KMS-11 (cell line): ENCODE data around the gene DNAJB12.

Experiments used
- H2AFZ ChIP-seq: fragments of 200-600 bp; sonication (generic); 2 replicates; pipeline ENCODE4 v1.6.1; 2016; ENCODE audit warnings: antibody characterized with exemption, mixed run types, low read depth
- H3K27ac ChIP-seq: fragments of 200-600 bp; sonication (generic); 2 replicates; pipeline ENCODE4 v1.6.1; 2016; ENCODE audit warnings: mild to moderate bottlenecking, mixed run types
- H3K27me3 ChIP-seq: fragments of 200-600 bp; sonication (generic); 2 replicates; pipeline ENCODE4 v1.6.1; 2017; ENCODE audit warnings: mild to moderate bottlenecking, low read depth, mixed run types, moderate library complexity; ENCODE audit not compliant: insufficient read depth
- H3K36me3 ChIP-seq: fragments of 200-600 bp; sonication (generic); 2 replicates; pipeline ENCODE4 v1.6.1; 2017; ENCODE audit warnings: mild to moderate bottlenecking, mixed run types; ENCODE audit not compliant: insufficient read depth
- H3K4me1 ChIP-seq: fragments of 200-600 bp; sonication (generic); 2 replicates; pipeline ENCODE4 v1.6.1; 2016; ENCODE audit warnings: mild to moderate bottlenecking, low read depth, mixed run types; ENCODE audit not compliant: poor library complexity, severe bottlenecking
- H3K4me2 ChIP-seq: fragments of 200-600 bp; sonication (generic); 2 replicates; pipeline ENCODE4 v1.7.0; 2016; ENCODE audit warnings: mild to moderate bottlenecking, mixed run types
- H3K4me3 ChIP-seq: fragments of 200-600 bp; sonication (generic); IDR thresholded peaks from 2 replicates; pipeline ENCODE4 v1.6.1; 2017; ENCODE audit warnings: low read depth, low read length, mixed read lengths; ENCODE audit not compliant: insufficient read depth
- H3K79me2 ChIP-seq: fragments of 200-600 bp; sonication (generic); 2 replicates; pipeline ENCODE4 v1.6.1; 2016; ENCODE audit warnings: low read depth, mixed run types; ENCODE audit not compliant: insufficient read depth
- H3K9ac ChIP-seq: fragments of 200-600 bp; sonication (generic); 2 replicates; pipeline ENCODE4 v1.6.1; 2016; ENCODE audit warnings: mild to moderate bottlenecking, mixed run types
- H4K20me1 ChIP-seq: fragments of 200-600 bp; sonication (generic); 2 replicates; pipeline ENCODE4 v1.6.1; 2016; ENCODE audit warnings: mild to moderate bottlenecking, mixed run types; ENCODE audit not compliant: insufficient read depth
- TF ChIP-seq, protein P1 (sequence below): fragments of 200-600 bp; sonication (generic); conservative IDR thresholded peaks from 2 replicates; pipeline ENCODE4 v1.6.1; 2017; ENCODE audit warnings: low read depth, mild to moderate bottlenecking, antibody characterized with exemption, low read length, moderate library complexity, mixed read lengths

Gene DNAJB12

DNA sequence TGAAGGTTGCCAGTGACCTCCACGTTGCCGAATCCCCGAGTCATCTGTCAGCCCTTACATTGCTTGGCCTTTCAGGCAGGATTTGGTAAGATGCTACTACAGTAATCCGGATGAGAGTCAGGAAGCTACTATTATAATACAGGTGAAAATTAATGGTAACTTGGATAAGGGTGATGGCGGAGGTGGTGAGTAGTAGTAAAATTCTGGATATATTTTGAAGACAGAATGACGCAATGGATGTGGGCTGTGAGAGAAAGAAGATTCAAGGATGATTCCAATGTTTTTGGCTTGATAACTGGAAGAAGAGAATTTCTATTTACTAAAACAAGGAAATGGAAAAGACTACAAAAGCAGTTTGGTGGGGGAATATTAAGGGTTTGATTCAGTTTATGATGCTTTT, 1.4 kb upstream of the DNAJB12 start:
- TF ChIP-seq, protein P1, sequence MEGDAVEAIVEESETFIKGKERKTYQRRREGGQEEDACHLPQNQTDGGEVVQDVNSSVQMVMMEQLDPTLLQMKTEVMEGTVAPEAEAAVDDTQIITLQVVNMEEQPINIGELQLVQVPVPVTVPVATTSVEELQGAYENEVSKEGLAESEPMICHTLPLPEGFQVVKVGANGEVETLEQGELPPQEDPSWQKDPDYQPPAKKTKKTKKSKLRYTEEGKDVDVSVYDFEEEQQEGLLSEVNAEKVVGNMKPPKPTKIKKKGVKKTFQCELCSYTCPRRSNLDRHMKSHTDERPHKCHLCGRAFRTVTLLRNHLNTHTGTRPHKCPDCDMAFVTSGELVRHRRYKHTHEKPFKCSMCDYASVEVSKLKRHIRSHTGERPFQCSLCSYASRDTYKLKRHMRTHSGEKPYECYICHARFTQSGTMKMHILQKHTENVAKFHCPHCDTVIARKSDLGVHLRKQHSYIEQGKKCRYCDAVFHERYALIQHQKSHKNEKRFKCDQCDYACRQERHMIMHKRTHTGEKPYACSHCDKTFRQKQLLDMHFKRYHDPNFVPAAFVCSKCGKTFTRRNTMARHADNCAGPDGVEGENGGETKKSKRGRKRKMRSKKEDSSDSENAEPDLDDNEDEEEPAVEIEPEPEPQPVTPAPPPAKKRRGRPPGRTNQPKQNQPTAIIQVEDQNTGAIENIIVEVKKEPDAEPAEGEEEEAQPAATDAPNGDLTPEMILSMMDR: no peak
- no peaks in the 10 kb centered on the region for H3K36me3 ChIP-seq
- peaks cover 11% of the 10 kb centered on the region; the same call in 1 of the 2 replicates for H3K79me2 ChIP-seq
- peaks cover 6% of the 10 kb centered on the region for H3K4me1 ChIP-seq
- no peaks in the 10 kb centered on the region for H4K20me1 ChIP-seq
- no peaks in the 10 kb centered on the region; the same call in 1 of the 2 replicates for H3K27me3 ChIP-seq
- no peak overlapping the region for H3K27ac ChIP-seq
- H3K9ac ChIP-seq: no peak overlapping the region
- no peak overlapping the region for H3K4me2 ChIP-seq
- no peak overlapping the region for H3K4me3 ChIP-seq
- H2AFZ ChIP-seq: no peak overlapping the region

DNA sequence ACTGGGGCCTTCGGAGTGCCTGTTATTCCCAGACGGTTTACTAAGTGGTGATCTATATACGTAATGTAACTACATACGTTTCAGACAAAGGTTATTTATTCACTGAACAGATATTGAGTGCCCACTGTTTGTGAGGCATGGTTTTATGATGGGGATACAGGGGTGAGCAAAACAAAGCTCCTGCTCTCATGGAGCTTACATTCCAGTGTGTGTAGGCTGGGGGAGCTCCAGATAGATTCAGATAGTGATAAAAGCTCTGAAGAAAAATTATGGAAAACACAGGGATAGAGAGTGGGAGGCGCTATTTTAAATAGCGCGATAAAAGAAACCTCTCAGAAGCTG, 466 bp upstream of the DNAJB12 start:
- Histone ChIP-seq H4K20me1 (no peaks in the 10 kb centered on the region), H3K27ac (peak overlapping the region; percentile 70; the same call in 1 of the 2 replicates), H2AFZ (peak overlapping the region; percentile 89), H3K9ac (peak overlapping the region; percentile 72; the same call in 1 of the 2 replicates), H3K27me3 (no peaks in the 10 kb centered on the region; the same call in 1 of the 2 replicates), H3K4me1 (peaks cover 6% of the 10 kb centered on the region), H3K36me3 (no peaks in the 10 kb centered on the region), H3K79me2 (peaks cover 11% of the 10 kb centered on the region; the same call in 1 of the 2 replicates), H3K4me3 (no peak overlapping the region), H3K4me2 (peak overlapping the region; percentile 21; the same call in 1 of the 2 replicates)
- TF ChIP-seq, protein P1: no peak

DNA sequence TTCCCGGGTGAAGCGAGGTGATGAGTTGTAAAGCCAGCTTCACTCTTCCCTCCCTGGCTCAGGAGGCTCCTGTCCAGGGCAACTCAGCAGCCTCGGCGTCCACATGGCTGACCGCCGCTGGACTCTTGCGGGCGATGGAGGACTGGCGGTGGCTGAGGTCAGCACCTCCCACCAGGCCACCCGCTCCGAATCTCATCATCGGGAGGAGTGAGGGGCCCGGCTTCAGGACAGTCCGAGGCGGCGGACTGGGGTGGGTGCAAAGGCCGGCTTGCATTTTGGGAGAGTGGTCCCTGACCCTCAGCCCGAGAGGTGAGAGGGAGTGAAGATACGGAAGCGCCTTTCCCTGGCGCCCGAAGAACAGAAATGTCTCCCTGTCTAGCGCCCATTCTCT, 759 bp downstream of the DNAJB12 start:
- H4K20me1 ChIP-seq: no peaks in the 10 kb centered on the region
- TF ChIP-seq, protein P1: no peak
- peaks cover 6% of the 10 kb centered on the region for H3K4me1 ChIP-seq
- H3K9ac ChIP-seq: peak overlapping the region; percentile 72
- H3K27me3 ChIP-seq: no peaks in the 10 kb centered on the region
- peak overlapping the region; percentile 89 for H2AFZ ChIP-seq
- H3K4me2 ChIP-seq: peak overlapping the region; percentile 49
- H3K4me3 ChIP-seq: no peak overlapping the region
- no peaks in the 10 kb centered on the region for H3K36me3 ChIP-seq
- peak overlapping the region; percentile 70 for H3K27ac ChIP-seq
- H3K79me2 ChIP-seq: peaks cover 11% of the 10 kb centered on the region; the same call in 1 of the 2 replicates

DNA sequence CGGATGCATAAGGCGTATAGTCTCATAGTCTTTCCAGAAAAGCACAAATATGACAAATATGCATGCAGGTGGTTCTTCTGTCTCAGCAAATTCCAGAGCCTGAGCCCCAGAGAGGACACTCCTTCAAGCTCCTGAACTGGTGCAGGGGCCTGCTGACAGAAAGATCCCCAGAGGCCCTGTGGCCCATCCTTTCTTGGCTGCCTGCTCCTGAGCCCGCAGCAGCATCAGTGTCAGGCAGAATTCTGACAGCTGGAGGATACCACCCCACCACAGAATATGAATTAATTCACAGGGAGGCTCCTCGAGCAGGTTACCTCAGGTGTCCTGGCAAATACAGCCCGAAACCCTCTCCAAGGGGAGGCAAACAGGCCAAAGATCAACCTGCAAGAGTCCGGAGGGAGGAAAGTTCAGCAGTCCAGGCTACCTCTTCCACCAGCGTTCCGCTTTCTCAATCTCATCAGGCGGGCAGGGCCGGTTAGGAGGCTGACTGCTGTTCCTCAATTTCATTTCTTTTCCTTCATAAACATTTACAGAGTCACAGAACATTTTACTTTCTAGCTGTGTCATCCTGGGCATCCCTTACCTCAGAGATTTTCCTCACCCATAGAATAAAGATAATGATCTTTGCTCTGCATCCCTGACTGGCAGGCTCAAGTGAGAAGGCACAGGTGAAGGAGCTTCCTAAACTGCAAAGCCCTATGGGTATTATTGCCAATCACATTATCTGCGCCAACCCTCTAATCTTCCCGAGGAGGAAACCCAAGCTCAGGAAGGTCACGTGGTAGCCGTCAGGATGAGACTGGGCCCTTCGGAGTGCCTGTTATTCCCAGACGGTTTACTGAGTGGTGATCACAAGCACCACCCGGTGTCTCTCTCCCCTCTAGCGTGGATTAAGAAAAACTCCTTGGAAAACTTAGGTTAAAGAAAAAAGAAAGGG, 1.4 kb downstream of the DNAJB12 start:
- H4K20me1 ChIP-seq: no peaks in the 10 kb centered on the region
- H3K9ac ChIP-seq: peak overlapping the region; percentile 72
- H3K4me1 ChIP-seq: peaks cover 6% of the 10 kb centered on the region
- H3K36me3 ChIP-seq: no peaks in the 10 kb centered on the region
- TF ChIP-seq, protein P1: no peak
- peaks cover 11% of the 10 kb centered on the region; the same call in 1 of the 2 replicates for H3K79me2 ChIP-seq
- peak overlapping the region; percentile 70; the same call in 1 of the 2 replicates for H3K27ac ChIP-seq
- H3K4me3 ChIP-seq: no peak overlapping the region
- H3K4me2 ChIP-seq: peak overlapping the region; percentile 49
- peak overlapping the region; percentile 89 for H2AFZ ChIP-seq
- no peaks in the 10 kb centered on the region for H3K27me3 ChIP-seq
